ENCODE measurements around the gene TUBA4B. TPM values are rescaled to one million over a fixed set of nuclear protein-coding genes. Genes with fewer than 3 reads are reported as not detected.

The TUBA4B gene
- total RNA-seq, 1 donor, result not detected

DNA sequence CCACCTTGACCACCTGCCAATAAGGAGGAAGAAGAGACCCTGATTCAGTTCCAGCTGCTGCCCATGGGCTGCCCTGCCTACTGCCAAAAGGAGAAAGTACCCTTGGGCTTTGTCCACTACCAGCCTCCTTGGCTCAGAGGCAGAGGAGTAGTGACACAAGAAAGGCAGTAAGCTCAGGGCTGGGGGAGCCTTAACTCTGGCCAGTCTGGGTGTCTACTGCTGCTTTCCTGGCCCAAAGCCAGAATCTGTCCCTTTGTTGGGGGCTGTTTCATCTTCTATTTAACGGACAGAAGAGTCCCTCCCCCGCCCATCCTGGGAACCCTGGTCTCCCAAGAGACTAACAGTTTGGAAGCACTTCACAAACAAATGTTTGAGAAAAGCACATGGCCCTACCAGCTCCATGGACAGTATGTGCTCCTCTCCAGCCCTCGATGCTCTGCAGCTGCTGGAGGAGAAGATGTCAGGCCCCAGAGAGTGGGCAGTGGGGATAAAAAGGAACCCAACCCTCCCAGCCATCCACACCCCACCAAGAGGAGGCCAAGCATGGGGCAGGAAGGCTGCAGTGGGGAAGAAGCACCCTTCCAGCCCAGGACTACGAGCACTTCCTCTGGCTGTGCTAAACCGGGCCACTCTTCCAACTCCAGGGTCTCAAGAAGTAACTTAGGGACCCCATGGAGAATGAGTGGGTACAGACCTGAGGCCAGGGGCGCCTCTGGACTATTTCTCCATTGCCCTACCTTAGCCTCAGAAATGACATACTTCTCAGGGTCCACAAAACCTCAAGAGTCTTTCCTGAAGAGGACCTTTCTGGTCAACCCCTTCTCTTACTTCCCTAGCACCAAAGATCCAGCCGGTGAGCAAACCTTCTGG is 24.8 kb upstream of the TUBA4B start:
- DNase-seq (ENCODE audit: low read depth), result peak; percentile 14
- no peak for TF ChIP-seq CTCF (IDR thresholded peaks at IDR 0.05; ENCODE audit: insufficient read depth, low read length)
- peak overlapping the region; percentile 86 for H3K4me3 ChIP-seq (ENCODE audit: low read depth, low read length)

- H3K4me3 ChIP-seq (ENCODE audit: low read depth, low read length), result peak overlapping the region; percentile 86
- no peak for DNase-seq (ENCODE audit: low read depth)
- no peak for TF ChIP-seq CTCF (IDR thresholded peaks at IDR 0.05; ENCODE audit: insufficient read depth, low read length)
Observed at GRCh38 chr2:219228911-219229304, 24.1 kb upstream of the TUBA4B start.

GRCh38 chr2:219229305-219230058 is 23.6 kb upstream of the TUBA4B start, which contains the start of the genes ANKZF1 and ATG9A:
ANKZF1 (plus strand) TSS chr2:219229806; CDS start chr2:219230258, 452 bp downstream.
ATG9A (minus strand) TSS chr2:219229636; CDS start chr2:219228024, 1,612 bp downstream.
- TF ChIP-seq CTCF (IDR thresholded peaks at IDR 0.05; ENCODE audit: insufficient read depth, low read length), result no peak
- DNase-seq (ENCODE audit: low read depth), result peak; percentile 97
- peak within 1 kb of the TSS; percentile 95 for H3K4me3 ChIP-seq (ENCODE audit: low read depth, low read length)

DNA sequence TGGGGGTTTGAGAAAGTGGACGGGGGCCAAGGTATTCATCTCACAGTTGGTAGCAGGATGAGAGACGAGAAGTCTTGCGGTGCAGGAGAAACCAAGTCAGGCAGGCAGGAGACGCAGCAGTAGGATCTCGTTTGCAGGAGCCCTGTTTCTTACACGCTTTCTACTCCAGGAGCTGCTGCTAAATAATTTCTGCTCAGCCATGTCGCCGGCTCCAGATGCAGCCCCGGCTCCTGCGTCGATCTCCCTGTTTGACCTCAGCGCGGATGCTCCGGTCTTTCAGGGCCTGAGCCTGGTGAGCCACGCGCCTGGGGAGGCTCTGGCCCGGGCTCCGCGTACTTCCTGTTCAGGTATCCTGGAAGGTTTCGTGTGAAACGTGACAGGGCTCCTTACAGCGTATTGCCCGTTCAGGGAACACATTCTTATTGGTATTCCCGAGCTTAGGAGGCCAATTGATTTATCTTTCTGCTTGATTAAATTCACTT is 22.9 kb upstream of the TUBA4B start:
- DNase-seq (ENCODE audit: low read depth), result no peak
- TF ChIP-seq CTCF (IDR thresholded peaks at IDR 0.05; ENCODE audit: insufficient read depth, low read length), result no peak

DNA sequence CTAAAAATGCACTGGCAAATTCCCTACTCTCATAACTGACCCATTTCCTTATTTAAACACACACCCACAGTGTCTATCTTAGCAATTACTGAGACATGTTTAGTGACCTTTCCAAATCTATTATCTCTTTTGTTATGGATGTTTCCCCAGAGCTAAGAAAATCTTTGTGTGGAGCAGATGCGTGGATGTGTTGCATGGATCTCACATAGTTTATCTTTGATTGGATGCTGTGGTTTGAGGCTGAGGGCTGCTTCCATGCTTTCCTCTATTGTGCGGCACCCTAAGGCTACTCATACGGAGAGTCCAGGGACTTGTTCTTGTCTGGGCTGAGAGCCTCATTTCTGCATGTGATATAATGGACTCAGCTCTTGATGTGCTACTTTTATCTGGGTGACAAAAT is 18.7 kb upstream of the TUBA4B start:
- DNase-seq (ENCODE audit: low read depth), result no peak
- no peak for TF ChIP-seq CTCF (IDR thresholded peaks at IDR 0.05; ENCODE audit: insufficient read depth, low read length)
- H3K4me3 ChIP-seq (ENCODE audit: low read depth, low read length), result no peak overlapping the region

More for the DNA sequence above, 22.9 kb upstream of the TUBA4B start:
- H3K4me3 ChIP-seq (ENCODE audit: low read depth, low read length), result peak overlapping the region; percentile 95

DNA sequence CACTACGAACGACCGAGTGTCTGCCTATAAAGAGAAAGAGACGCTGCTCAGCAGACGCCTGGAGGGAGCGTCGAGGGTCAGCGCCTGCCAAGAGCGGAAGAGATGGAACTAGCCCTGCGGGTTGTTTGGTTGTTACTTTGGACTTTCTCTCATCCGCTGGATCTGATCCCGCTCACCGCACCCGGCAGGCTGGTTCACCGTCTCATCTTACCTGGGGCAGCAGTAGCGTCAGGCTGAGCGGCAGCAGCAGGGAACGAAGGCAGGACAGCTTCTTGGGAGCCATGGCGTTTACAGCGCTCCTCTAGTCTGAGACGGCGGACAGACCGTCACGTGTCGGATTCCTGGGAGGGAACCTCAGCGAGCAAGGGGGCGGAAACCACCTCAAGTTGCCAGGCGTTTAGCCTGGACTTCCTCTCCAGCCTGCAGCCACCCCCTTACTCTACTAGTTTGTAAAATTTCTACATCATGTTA is 9.7 kb upstream of the TUBA4B start:
- TF ChIP-seq CTCF (IDR thresholded peaks at IDR 0.05; ENCODE audit: insufficient read depth, low read length), result no peak
- H3K4me3 ChIP-seq (ENCODE audit: low read depth, low read length), result peak overlapping the region; percentile 49
- peak; percentile 34 for DNase-seq (ENCODE audit: low read depth)

All from fibroblast of the aortic adventitia (primary cell).